GM21360 (cell line): ENCODE data around the gene EAF1.
"Not testable (repeated sequence)": the region's sequence is repeated elsewhere in the genome, so short reads cannot be mapped to it uniquely, and the experiment has no call there.

Source experiments
- ATAC-seq: cut with Tn5 transposase; IDR thresholded peaks from one replicate; pipeline ENCODE4 v1.9.1; 2021; ENCODE audit warnings: mild to moderate bottlenecking, moderate library complexity; ENCODE audit not compliant: unreplicated experiment

EAF1 gene

DNA sequence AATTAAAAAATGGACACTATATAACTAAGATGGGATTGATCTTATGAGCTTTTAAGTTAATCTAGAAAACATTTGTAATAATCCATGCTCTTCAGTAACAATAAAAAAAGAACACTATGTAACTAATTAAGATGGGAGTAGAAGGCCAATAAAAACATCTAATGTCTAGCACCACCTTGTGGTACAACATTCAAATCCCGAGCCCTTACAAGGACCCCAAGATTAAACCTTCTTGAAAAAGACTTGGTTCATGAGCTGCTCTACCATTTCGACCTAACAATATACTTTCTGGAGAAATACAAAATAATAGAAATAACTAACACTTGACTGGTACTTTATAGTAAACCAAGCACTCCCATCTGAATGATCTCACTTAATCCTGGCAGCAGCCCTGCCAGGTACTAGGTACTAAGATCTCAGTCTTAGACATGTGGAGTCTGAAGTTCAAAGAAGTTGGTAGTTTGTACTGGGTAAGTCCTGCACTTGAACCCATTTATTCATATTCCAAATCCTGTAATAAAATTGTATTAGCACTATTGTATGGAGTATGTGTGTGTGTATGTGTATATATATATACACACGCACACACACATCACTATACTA, 21.8 kb upstream of the EAF1 start:
- ATAC-seq = no peak

- ATAC-seq = no peak
These were observed 18.2 kb upstream of the EAF1 start for GRCh38 chr3:15409239-15409638.

- ATAC-seq = no peak
These were observed 17.6 kb upstream of the EAF1 start for GRCh38 chr3:15409774-15410173.

DNA sequence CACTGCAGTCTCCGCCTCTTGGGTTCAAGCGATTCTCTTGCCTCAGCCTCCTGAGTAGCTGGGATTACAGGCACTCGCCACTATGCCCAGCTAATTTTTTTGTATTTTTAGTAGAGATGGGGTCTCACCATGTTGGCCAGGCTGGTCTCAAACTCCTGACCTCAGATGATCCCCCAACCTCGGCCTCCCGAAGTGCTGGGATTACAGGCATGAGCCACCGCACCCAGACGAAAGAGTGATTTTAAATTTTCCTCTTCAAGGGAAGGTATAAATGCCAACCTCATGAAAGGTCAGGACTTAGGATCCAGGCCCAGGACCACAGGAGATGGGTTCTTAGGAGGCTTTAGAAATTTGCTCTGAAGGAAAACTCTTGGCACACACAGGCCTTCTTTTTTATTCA, 16.4 kb upstream of the EAF1 start:
- ATAC-seq = not testable (repeated sequence)

- no peak for ATAC-seq
These were observed 6.5 kb upstream of the EAF1 start for GRCh38 chr3:15420871-15421270.

DNA sequence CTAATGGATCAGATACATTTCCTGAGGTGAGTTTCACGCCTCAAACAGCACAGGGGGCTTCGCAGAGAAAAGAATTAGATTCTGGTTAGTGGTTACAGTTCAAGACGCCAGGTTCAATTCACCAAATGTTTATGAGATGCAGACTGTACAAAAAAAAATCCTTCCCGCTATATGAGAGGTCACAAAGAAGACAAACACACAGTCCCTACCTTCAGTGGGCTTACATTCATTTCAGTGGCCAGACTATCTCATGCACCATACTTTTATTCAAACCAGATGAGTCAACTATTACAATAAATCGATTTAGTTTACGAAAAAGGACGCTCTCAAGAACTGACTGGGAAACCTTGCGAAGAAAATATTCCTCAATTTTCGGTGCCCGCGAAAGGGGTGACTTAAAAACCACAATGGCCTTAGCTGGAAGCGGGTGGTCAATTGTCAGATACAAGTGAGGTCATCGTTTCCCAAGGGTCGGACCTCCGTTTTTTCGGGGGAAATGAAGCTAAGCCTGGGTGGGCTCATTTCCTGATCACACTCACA, 749 bp upstream of the EAF1 start:
- ATAC-seq = no peak

DNA sequence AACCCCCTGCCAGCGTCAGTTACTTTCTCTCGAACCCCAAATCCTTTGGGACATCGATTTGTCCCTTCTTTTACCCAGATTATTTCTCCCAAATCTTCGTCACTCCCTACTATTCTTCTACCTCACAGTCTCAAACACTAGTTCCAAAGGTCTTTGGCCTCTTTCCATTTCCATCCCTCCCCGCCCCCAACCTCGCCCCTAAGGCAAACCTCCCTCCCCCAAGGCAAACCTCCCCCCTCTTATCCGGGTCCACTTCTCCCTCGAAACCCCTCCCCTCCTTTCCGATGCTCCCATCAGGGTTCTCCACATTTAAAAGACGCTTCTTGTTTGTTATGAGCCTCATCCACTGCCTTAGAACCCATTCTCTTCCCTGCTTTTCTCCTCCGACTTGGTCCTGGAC, 583 bp downstream of the EAF1 start:
- no peak for ATAC-seq

DNA sequence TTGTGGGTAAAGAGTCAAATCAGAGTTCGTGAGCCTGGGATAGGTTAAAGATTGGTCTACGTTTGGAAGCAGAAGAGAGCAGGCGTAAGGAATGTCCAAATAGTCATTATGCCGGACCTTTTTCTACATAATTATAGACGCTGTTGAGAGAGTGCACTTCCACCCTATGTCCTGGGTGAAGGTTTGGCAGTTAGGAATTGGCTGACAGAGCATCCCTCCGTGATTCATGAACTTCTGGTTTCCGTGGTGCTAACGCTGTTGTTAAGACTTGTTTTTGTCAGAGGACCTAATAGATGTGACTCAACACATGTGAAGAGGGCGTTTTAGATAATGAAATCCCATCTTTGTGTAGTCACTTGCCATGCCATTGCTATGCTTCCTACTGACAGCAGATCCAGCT, 1.1 kb downstream of the EAF1 start:
- ATAC-seq = no peak

- no peak for ATAC-seq
These were observed 1.7 kb downstream of the EAF1 start for GRCh38 chr3:15429080-15429479.

GRCh38 chr3:15430624-15431023, 3.2 kb downstream of the EAF1 start:
- no peak for ATAC-seq

GRCh38 chr3:15431256-15431837, 3.9 kb downstream of the EAF1 start:
- ATAC-seq = no peak

GRCh38 chr3:15433531-15433930, 6.1 kb downstream of the EAF1 start:
- ATAC-seq = no peak

GRCh38 chr3:15434756-15435155, 7.4 kb downstream of the EAF1 start:
- no peak for ATAC-seq

DNA sequence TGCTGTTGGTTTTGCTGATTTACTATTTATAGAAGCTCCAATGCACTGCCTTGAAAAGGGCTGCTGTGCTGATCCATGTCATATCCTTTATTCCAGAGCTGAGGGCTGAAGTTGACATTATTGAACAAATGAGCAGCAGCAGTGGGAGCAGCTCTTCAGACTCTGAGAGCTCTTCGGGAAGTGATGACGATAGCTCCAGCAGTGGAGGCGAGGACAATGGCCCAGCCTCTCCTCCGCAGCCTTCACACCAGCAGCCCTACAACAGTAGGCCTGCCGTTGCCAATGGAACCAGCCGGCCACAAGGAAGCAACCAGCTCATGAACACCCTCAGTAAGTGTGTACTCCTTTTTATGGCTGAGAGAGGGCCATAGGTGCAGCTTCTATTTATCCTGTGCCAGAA, 8.8 kb downstream of the EAF1 start:
- ATAC-seq = no peak

- no peak for ATAC-seq
These were observed 11.6 kb downstream of the EAF1 start for GRCh38 chr3:15438983-15439382.

GRCh38 chr3:15439476-15439875, 12.1 kb downstream of the EAF1 start:
- ATAC-seq = no peak

DNA sequence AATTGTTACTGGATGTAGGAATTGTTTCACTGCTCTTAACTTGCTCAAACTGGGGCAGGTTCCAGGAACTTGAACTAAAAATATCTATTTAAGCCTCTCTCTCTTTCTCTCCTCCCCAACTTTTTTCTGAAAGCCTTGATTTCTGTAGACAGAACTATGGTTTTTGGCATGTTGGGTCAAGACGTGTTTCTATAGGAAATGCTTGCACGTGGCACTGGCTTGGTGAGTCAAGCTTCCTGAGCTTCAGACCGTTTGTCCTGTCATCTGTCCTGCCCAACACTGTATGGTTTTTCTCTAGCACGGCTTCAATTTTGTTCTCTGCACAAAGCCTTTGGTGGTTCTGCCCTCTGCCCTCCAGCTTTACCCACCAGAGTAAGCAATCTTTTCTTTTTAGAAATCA, 13.5 kb downstream of the EAF1 start:
- no peak for ATAC-seq

GRCh38 chr3:15443826-15444524, 16.6 kb downstream of the EAF1 start:
- ATAC-seq = no peak

DNA sequence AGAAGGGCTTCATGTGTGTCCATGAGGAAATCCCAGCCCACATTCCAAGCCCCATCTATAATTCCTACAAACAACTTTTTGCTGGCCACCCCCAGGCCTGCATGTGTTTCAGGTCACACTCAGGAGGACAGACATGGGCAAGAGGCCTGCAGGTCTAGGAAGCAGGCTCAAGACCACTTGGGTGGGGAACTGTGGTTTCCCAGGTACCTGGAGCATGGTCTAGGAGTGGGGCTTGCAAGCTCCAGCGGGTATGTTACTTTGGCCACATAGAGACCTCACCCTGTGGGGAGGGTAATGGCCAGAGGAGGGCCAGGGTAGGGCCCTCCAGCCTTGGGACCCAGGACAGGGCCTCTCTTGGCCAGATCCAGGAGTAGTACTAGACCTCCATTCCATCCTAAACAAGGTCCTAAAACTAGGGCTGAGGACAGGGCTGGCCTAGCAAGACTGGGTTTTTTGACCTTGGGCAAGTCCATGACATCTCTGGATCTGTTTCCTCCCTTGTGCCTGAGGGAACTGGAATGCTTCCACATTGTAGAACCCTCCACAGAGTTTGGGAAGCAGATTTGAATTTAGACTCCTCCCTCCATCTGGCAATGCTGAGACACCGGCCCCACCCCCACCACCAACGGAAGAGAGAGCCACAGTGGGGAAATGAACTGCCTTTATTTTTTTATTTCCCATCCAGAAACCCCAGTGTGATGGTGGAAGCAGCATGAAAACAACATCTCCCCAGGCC, 22.3 kb downstream of the EAF1 start:
- ATAC-seq = no peak

DNA sequence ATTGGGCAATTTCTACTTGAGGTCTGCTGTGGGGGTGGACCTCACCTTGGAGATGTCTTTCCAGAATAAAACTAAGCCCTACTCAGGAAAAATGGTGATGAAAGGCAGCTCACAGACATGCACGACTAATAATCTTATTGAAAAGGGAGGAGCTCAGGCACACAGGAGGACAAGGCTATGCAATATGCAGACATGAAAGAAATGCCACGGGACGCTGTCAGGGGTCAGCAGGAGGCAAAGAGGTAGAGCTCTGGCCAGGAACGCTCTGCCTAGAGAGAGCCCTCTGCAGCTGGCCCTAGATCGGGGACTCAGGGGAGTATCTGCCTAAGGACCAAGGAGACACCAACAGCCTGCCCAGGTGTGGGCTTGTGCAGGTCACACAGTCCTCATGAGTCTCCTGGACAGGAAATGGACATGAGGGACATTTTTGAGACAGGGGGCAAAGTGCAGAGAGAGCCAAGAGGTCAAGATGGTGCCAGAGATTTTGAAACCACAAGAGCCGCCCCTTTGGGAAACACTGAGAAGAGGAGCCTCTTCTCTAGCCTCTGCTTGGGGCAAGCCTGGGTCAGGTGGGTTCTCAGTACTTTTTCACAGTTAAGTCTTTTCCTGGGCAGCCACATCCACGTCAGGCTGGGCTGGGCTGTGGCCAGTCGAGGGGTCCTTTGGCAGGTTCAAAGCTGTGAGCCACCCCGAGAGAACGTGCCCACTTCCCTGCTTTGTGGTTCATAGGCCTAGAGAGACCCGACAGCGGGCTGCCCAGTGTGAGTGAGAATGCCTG, 23.2 kb downstream of the EAF1 start:
- ATAC-seq = no peak
